HepG2 (cell line): Measurements from ENCODE around the gene NRDE2. TPM values are rescaled to one million over a fixed set of nuclear protein-coding genes. Genes with fewer than 3 reads are reported as not detected.

Experiments
- KDM5A ChIP-seq: fragments of 200-600 bp; sonication (generic); IDR thresholded peaks from 2 replicates; pipeline ENCODE4 v1.7.0; 2018; ENCODE audit warnings: antibody characterized with exemption, mild to moderate bottlenecking, low read length, borderline replicate concordance
- POLR2AphosphoS5 ChIP-seq: IDR thresholded peaks from 2 replicates; pipeline ENCODE4 v1.6.1; 2012; ENCODE audit warnings: low read depth, low read length
- TCF7L2 ChIP-seq: IDR thresholded peaks from 2 replicates; pipeline ENCODE4 v1.6.1; 2011; ENCODE audit warnings: mild to moderate bottlenecking, low read depth, low read length, moderate library complexity
- TRIM24 ChIP-seq: sonication (generic); formaldehyde crosslinking; IDR thresholded peaks from 2 replicates; pipeline ENCODE4 v1.8.0; 2022; ENCODE audit warnings: mild to moderate bottlenecking, missing genetic modification reagents
- ZBTB42 ChIP-seq: sonication (generic); formaldehyde crosslinking; IDR thresholded peaks from 2 replicates; pipeline ENCODE4 v1.5.0; 2020; ENCODE audit warnings: mild to moderate bottlenecking, missing genetic modification reagents
- ZNF142 ChIP-seq: sonication (generic); formaldehyde crosslinking; IDR thresholded peaks from 2 replicates; pipeline ENCODE4 v1.4.0; 2020; ENCODE audit warnings: missing genetic modification reagents
- ZNF180 ChIP-seq: sonication (generic); formaldehyde crosslinking; IDR thresholded peaks from 2 replicates; pipeline ENCODE4 v1.4.0; 2020; ENCODE audit warnings: low read depth, missing genetic modification reagents, borderline replicate concordance
- ZNF639 ChIP-seq: conservative IDR thresholded peaks from 2 replicates; pipeline ENCODE4 v1.6.1; 2018; ENCODE audit warnings: missing genetic modification reagents
- ZNF878 ChIP-seq: sonication (generic); formaldehyde crosslinking; IDR thresholded peaks from 2 replicates; pipeline ENCODE4 v1.8.1; 2023; ENCODE audit warnings: mild to moderate bottlenecking, missing genetic modification reagents, moderate library complexity
- polyA plus RNA-seq, 8 experiments: library from polyadenylated mRNA; depleted of rRNA in 3 of 8; stranded (reverse) in 7 of 8; unstranded in 1 of 8; fragments of >200 nt; fragmentation: Illumina TruSeq in 4 of 8; extraction: Trizol in 4 of 8; gene quantifications; 2 replicates each; pipeline versions ENCODE4 v1.2.1 to v1.2.3, GENCODE V29; 2011 to 2016; ENCODE audit warnings: low read depth in 4 of 8, missing spikeins in 1 of 8, mixed read lengths in 1 of 8; ENCODE audit not compliant: insufficient read depth in 1 of 8
- total RNA-seq, 5 experiments: library from RNA; depleted of rRNA; stranded (reverse); fragments of >200 nt; fragmentation: Illumina TruSeq; extraction: Trizol; gene quantifications; 2 replicates each; pipeline ENCODE4 v1.2.3, GENCODE V29; 2016; ENCODE audit warnings: low read depth in 1 of 5

NRDE2 gene
- total and polyA plus RNA-seq, 2 of the 13 experiments (the other 11 are each of a cell fraction or from before 2014, with no cell fraction given): 5.6 to 12.5 TPM

GRCh38 chr14:90345239-90345557, 13.5 kb upstream of the NRDE2 start (continued):
- TF ChIP-seq ZNF639 (CRISPR knock-in tag) (no peak), TRIM24 (CRISPR knock-in tag) (no peak), ZNF878 (no peak), POLR2AphosphoS5 (no peak), ZNF180 (CRISPR knock-in tag) (no peak), ZBTB42 (no peak), TCF7L2 (no peak), ZNF142 (CRISPR knock-in tag) (no peak), KDM5A (no peak)
